Pancreas (tissue), 10 donors: ENCODE results near the gene RABGGTA. TPM values are rescaled to one million over a fixed set of nuclear protein-coding genes. Genes with fewer than 3 reads are reported as not detected.
A peak's percentile ranks its signal among the peaks of the same experiment; 100 is the strongest.

ENCODE experiments used
- ATAC-seq, 4 donors: fragments of 200-7000 bp; cut with Tn5 transposase; one replicate each; pipeline versions ENCODE4 v1.8.0 to v1.9.1; 2020; ENCODE audit warnings: mild to moderate bottlenecking in 4 of 4, moderate library complexity in 4 of 4
- DNase-seq, 6 donors: peaks; one replicate each; pipeline ENCODE4 v3.0.0-alpha.2; 2020
- FAIRE-seq: peaks from 2 replicates; lab custom pipeline; 2012; peaks lifted over from hg19 to GRCh38; lab: Jason Lieb, UNC
- H3K27ac ChIP-seq, 4 donors: fragments of 200-600 bp; sonication (generic); 1 replicate in 3 of 4; 2 replicates in 1 of 4; pipeline versions ENCODE4 v1.5.0 to v1.8.0; 2020
- H3K27me3 ChIP-seq, 4 donors: fragments of 200-600 bp; one replicate each; pipeline ENCODE4 v1.8.0; 2021
- H3K36me3 ChIP-seq, 3 donors: fragments of 200-600 bp; sonication (generic) in 1 of 3; one replicate each; pipeline versions ENCODE4 v1.5.0 to v1.8.0; 2020 to 2021
- H3K4me1 ChIP-seq, 3 donors: fragments of 200-600 bp; one replicate each; pipeline ENCODE4 v1.8.0; 2021
- H3K4me3 ChIP-seq, 4 donors: fragments of 200-600 bp; sonication (generic) in 2 of 4; one replicate each; pipeline versions ENCODE4 v1.5.0 to v1.8.0; 2020 to 2021
- H3K9me3 ChIP-seq, 4 donors: fragments of 200-600 bp; one replicate each; pipeline ENCODE4 v1.8.0; 2021
- WGBS, 2 donors: extraction: QIAGEN DNeasy Blood & Tissue Kit; methylation state at CpG; one replicate each; pipeline ENCODE4 v1.1.7; 2013; 5-methylcytosine and 5-hydroxymethylcytosine counted together
- intact Hi-C, 3 donors: fragments of 100-400 bp; cut with DNase I; formaldehyde crosslinking; loops; one replicate each; pipeline versions ENCODE4 v1.11.1 to v1.14.2; 2022
- polyA plus RNA-seq, 2 donors: library from polyadenylated mRNA; stranded (reverse); fragments of 200-250 nt; gene quantifications; one replicate each; pipeline ENCODE4 v1.2.3, GENCODE V29; 2013
- total RNA-seq, 6 donors: library from RNA; stranded (reverse); fragmentation: NEBNext Ultra II Directional in 4 of 6; extraction: Animal tissue kit (Norgen Biotek cat#: 25700) in 4 of 6; gene quantifications; one replicate each; pipeline versions ENCODE4 v1.2.1 to v1.2.4, GENCODE V29; 2021 to 2023
- TF ChIP-seq, protein P1 (sequence below), 4 donors: fragments of 200-600 bp; sonication (generic) in 3 of 4; IDR thresholded peaks; one replicate each; pipeline versions ENCODE4 v1.5.0 to v1.8.0; 2021; ENCODE audit warnings: antibody characterized with exemption in 4 of 4
- donor health status: healthy with polysubstance abuse.
- donor health status: DM: no; HTN: no; CAD: no; lungs with moderate emphysema.
- donor health status: DM: no; HTN: no; CAD: no.
- donor health status: control.
- donor health status: control.
- donor health status: Bipolar disorder and iron deficiency.
- donor health status: DM: yes; HTN: yes; CAD: no.
- donor health status: DM: no; HTN: no; CAD: no.
- donor health status: DM: no; HTN: no; CAD: no.
- donor health status: DM: yes; HTN: yes; CAD: no.

The RABGGTA gene
- total and polyA plus RNA-seq, 8 donors: 15.4 to 51.5 (median 19.9) TPM

DNA sequence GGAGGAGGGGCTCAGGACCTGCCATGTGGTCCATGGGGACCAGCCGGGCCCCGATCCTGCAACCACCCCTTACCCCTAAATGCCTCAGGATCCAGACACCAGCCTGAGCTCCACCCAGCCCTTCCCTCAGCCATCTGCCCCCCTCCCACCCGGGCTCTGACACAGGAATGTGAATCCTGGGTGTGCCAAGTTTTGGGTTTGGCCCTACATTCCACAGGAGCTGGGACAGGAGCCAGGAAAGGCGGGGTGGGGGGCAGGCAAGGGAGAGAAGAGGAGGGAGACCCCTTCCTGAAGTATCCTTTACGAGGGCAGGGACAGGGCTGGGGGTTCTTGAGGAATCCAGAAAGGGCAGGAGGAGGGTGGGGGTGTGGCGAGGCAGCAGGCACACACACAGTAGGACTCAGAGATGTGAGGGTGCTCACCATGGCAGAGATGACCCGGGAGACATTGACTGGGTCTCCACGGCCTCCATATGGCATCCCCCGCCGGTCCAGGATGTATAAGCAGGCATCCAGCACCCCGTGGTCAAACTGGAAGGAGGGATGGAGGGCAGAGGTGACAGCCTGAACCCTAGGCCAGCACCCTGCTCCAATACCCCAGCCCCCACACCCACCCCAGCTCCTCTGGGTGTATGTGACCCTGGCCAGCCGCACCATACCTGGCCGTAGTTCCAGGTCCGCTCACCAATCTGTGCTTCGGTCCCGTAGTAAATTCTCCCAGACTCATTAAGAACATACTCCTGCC lies 11.9 kb downstream of the RABGGTA start:
- intact Hi-C loops: no loop called here
- DNase-seq: peak in 4 of 6 donors; percentile 70 to 86 (median 80)
- FAIRE-seq: no peak
- ATAC-seq: peak; percentile 14 to 79 (median 62)
- no peaks in the 10 kb centered on the region for H3K4me1 ChIP-seq
- no peaks in the 10 kb centered on the region for H3K36me3 ChIP-seq
- no peak overlapping the region for H3K4me3 ChIP-seq
- peak overlapping the region; percentile 44 to 78 (median 62) for H3K27ac ChIP-seq
- TF ChIP-seq, protein P1, sequence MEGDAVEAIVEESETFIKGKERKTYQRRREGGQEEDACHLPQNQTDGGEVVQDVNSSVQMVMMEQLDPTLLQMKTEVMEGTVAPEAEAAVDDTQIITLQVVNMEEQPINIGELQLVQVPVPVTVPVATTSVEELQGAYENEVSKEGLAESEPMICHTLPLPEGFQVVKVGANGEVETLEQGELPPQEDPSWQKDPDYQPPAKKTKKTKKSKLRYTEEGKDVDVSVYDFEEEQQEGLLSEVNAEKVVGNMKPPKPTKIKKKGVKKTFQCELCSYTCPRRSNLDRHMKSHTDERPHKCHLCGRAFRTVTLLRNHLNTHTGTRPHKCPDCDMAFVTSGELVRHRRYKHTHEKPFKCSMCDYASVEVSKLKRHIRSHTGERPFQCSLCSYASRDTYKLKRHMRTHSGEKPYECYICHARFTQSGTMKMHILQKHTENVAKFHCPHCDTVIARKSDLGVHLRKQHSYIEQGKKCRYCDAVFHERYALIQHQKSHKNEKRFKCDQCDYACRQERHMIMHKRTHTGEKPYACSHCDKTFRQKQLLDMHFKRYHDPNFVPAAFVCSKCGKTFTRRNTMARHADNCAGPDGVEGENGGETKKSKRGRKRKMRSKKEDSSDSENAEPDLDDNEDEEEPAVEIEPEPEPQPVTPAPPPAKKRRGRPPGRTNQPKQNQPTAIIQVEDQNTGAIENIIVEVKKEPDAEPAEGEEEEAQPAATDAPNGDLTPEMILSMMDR (IDR thresholded peaks at IDR 0.05): no peak
- no peaks in the 10 kb centered on the region for H3K27me3 ChIP-seq
- H3K9me3 ChIP-seq: no peaks in the 10 kb centered on the region
- 62 to 67% methylated on average over 15 to 16 of the region's 16 CpGs for WGBS, 2 donors

DNA sequence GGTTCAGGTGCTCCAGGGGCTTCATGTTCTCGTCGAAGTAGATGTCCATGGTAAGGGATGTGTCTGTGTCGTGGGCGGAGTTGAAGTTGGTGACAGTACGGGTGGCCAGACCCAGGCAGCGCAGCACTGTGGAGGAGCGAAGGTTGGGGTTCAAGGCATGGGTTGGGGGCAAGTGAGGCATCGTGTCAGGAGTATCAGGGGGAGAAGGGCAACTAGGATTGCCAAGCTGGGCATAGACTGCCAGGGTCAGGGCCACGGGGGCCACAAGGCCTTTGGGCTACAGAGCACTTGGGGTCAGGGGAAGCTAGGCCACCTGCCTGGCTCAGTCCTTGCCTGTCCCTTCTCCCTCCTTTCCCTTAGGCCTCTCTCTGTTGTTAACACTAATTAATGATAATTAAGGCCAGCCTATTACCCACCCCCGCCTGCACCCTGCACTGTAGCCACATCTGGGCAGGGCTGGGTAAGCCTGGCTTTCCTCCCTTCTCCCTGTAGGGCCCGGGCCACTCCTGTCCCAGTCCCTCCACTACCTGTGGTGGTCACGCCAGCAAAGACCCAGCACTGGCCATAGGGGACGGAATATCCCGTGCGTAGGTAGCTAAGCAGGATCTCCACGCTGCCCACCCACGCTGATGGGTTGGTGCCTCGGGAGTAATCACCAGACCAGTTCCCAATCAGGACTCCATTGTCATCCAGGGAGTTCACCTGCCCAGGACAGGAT lies 12.7 kb downstream of the RABGGTA start:
- 82 to 90% methylated on average over 18 of the region's 18 CpGs for WGBS, 2 donors
- ATAC-seq (peak in 1 of 4 donors; percentile 5), FAIRE-seq (no peak), DNase-seq (peak in 2 of 6 donors; percentile 35 to 42)
- Histone ChIP-seq H3K36me3 (no peaks in the 10 kb centered on the region), H3K27me3 (no peaks in the 10 kb centered on the region), H3K9me3 (no peaks in the 10 kb centered on the region), H3K27ac (peak overlapping the region in 3 of 4 donors; percentile 61 to 78 (median 64)), H3K4me3 (no peak overlapping the region), H3K4me1 (no peaks in the 10 kb centered on the region)
- intact Hi-C loops: no loop called here
- TF ChIP-seq, protein P1 (IDR thresholded peaks at IDR 0.05): no peak

DNA sequence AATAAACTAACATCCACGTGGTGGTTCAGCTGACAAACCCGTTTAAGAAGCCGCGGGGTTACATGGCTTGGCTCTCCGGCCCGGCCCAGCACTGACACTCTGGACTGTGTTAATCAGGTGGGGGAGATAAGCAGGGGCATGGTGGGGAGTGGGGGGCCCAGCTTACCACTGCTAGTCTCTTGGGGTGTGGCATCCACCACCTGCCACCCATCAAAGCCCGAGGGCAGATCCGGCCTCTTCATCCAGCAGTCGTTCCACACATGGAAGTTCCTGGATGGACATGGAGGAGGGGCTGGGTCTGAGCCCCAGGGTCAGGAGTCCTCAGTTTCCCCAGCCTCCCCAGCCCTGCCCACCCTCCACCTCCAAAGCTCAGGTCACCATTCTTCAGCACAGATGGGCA lies 13.3 kb downstream of the RABGGTA start:
- ATAC-seq (no peak), DNase-seq (peak in 1 of 6 donors; percentile 20), FAIRE-seq (no peak)
- TF ChIP-seq, protein P1 (IDR thresholded peaks at IDR 0.05): no peak
- Histone ChIP-seq H3K36me3 (no peaks in the 10 kb centered on the region), H3K4me3 (no peak overlapping the region), H3K9me3 (no peaks in the 10 kb centered on the region), H3K4me1 (no peaks in the 10 kb centered on the region), H3K27me3 (no peaks in the 10 kb centered on the region), H3K27ac (no peak overlapping the region)
- 84 to 90% methylated on average over 9 of the region's 9 CpGs for WGBS, 2 donors
- intact Hi-C loops: no loop called here

DNA sequence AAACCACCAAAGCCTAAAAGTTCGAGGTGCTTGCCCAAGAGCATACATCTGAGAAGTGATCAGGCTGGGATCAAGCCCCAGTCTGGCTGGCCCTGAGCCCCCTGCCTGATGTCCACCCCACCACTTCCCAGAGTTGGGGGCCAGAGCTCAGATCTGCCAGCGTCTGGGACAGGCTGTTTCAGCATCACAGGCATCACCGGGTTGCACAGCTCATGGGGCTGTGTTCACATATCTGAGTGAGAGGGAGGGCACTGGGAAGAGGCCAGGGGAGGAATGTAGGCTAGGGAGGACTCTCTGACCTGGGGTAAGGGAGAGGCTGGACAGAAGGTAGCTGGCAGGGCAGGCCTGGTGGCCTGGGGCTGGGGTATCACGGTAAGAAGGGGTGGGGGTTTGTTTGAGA lies 14.4 kb downstream of the RABGGTA start:
- ATAC-seq (no peak), FAIRE-seq (no peak), DNase-seq (peak in 1 of 6 donors; percentile 24)
- no peak overlapping the region for H3K4me3 ChIP-seq
- TF ChIP-seq, protein P1 (IDR thresholded peaks at IDR 0.05): no peak
- no peaks in the 10 kb centered on the region for H3K4me1 ChIP-seq
- no peak overlapping the region for H3K27ac ChIP-seq
- H3K36me3 ChIP-seq: no peaks in the 10 kb centered on the region
- H3K9me3 ChIP-seq: no peaks in the 10 kb centered on the region
- no peaks in the 10 kb centered on the region for H3K27me3 ChIP-seq
- 67 to 80% methylated on average over 4 of the region's 4 CpGs for WGBS, 2 donors
- intact Hi-C loops: no loop called here
